GM12878 (cell line): ENCODE measurements around the gene KRT75.

Source experiments
- BCL11A ChIP-seq: IDR thresholded peaks from 2 replicates; pipeline ENCODE4 v1.6.1; 2011; ENCODE audit warnings: low read depth, low read length
- FOXK2 ChIP-seq: fragments of 450-650 bp; IDR thresholded peaks from 2 replicates; pipeline ENCODE4 v1.6.1; 2017; ENCODE audit warnings: mild to moderate bottlenecking, moderate library complexity
- HDGF ChIP-seq: fragments of 450-650 bp; IDR thresholded peaks from 2 replicates; pipeline ENCODE4 v1.6.1; 2016; ENCODE audit warnings: antibody characterized with exemption
- POLR2A ChIP-seq: IDR thresholded peaks from 2 replicates; pipeline ENCODE4 v1.6.1; 2011; ENCODE audit warnings: low read depth, mild to moderate bottlenecking, low read length
- POLR2AphosphoS2 ChIP-seq: IDR thresholded peaks from 2 replicates; pipeline ENCODE4 v1.6.1; 2011; ENCODE audit warnings: low read depth, mild to moderate bottlenecking, low read length, improper control_type of control experiment, moderate library complexity
- SIN3A ChIP-seq: IDR thresholded peaks from 2 replicates; pipeline ENCODE4 v1.6.1; 2012; ENCODE audit warnings: low read depth, low read length, improper control_type of control experiment
- ZNF217 ChIP-seq: fragments of 450-650 bp; IDR thresholded peaks from 2 replicates; pipeline ENCODE4 v1.6.1; 2017; ENCODE audit warnings: antibody characterized with exemption, mild to moderate bottlenecking

GRCh38 chr12:52383331-52383730 lies 50.8 kb downstream of the KRT75 start:
- TF ChIP-seq BCL11A (no peak), POLR2AphosphoS2 (no peak), ZNF217 (no peak), HDGF (no peak), FOXK2 (no peak), POLR2A (no peak), SIN3A (no peak)
